Ovary (tissue), 3 donors: ENCODE results near the gene SNX24.
"Not testable (repeated sequence)": the region's sequence is repeated elsewhere in the genome, so short reads cannot be mapped to it uniquely, and the experiment has no call there.

ENCODE experiments used
- EP300 ChIP-seq: sonication (generic); formaldehyde crosslinking; IDR thresholded peaks from one replicate; pipeline ENCODE4 v1.6.1; 2017; ENCODE audit warnings: antibody characterized with exemption
- POLR2A ChIP-seq: fragments of 450-650 bp; IDR thresholded peaks from one replicate; pipeline ENCODE4 v1.6.1; 2017; ENCODE audit warnings: antibody characterized with exemption, mild to moderate bottlenecking, moderate library complexity
- TF ChIP-seq, protein P1 (sequence below), 3 donors: fragments of 450-650 bp in 2 of 3; fragments of 200-600 bp in 1 of 3; IDR thresholded peaks; one replicate each; pipeline versions ENCODE4 v1.5.1 to v1.8.0; 2016 to 2022; ENCODE audit warnings: antibody characterized with exemption in 3 of 3, mild to moderate bottlenecking in 1 of 3
- donor health status: DM: no; HTN: no; CAD: no.

DNA sequence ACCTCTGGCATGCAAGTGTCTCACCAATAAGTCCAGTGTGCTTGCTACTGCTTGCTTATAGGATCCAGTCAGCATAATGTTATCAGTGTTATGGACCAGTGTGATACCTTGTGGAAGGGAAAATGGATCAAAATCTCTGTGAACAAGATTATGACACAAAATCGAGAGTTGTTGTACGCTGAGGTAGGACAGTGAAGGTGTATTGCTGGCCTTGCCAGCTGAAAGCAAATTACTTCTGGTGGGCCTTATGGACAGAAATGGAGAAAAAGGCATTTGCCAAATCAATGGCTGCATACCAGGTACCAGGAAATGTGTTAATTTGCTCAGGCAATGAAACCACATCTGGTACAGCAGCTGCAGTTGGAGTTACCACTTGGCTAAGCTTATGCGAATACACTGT lies 128.8 kb downstream of the SNX24 start:
- TF ChIP-seq, protein P1, sequence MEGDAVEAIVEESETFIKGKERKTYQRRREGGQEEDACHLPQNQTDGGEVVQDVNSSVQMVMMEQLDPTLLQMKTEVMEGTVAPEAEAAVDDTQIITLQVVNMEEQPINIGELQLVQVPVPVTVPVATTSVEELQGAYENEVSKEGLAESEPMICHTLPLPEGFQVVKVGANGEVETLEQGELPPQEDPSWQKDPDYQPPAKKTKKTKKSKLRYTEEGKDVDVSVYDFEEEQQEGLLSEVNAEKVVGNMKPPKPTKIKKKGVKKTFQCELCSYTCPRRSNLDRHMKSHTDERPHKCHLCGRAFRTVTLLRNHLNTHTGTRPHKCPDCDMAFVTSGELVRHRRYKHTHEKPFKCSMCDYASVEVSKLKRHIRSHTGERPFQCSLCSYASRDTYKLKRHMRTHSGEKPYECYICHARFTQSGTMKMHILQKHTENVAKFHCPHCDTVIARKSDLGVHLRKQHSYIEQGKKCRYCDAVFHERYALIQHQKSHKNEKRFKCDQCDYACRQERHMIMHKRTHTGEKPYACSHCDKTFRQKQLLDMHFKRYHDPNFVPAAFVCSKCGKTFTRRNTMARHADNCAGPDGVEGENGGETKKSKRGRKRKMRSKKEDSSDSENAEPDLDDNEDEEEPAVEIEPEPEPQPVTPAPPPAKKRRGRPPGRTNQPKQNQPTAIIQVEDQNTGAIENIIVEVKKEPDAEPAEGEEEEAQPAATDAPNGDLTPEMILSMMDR (IDR thresholded peaks at IDR 0.05), result not testable (repeated sequence)
- not testable (repeated sequence) for TF ChIP-seq POLR2A, EP300
